ENCODE results near the gene GGCX.

GRCh38 chr2:85504778-85505261 is 56.5 kb downstream of the GGCX start:
- TF ChIP-seq CTCF (IDR thresholded peaks at IDR 0.05): no peak
- TF ChIP-seq POLR2A (IDR thresholded peaks at IDR 0.05): no peak
